ENCODE measurements around the gene HLA-DMB. TPM values are rescaled to one million over a fixed set of nuclear protein-coding genes. Genes with fewer than 3 reads are reported as not detected.

The HLA-DMB gene
- total RNA-seq, 1 donor from 2014 or later: 1.1 TPM

GRCh38 chr6:32938494-32938893, 2.3 kb downstream of the HLA-DMB start:
- no peaks in the 10 kb centered on the region for H3K9me3 Mint-ChIP-seq (ENCODE audit: low read depth)
- H3K27ac Mint-ChIP-seq: no peak overlapping the region
- H3K36me3 Mint-ChIP-seq (ENCODE audit: insufficient read depth): no peaks in the 10 kb centered on the region
- H3K27me3 Mint-ChIP-seq: peaks cover 58% of the 10 kb centered on the region
- no peak for TF ChIP-seq CTCF (IDR thresholded peaks at IDR 0.05; ENCODE audit: unreplicated experiment)
- no peak for DNase-seq (ENCODE audit: low spot score, unreplicated experiment)
- H3K4me3 Mint-ChIP-seq (ENCODE audit: low read depth): no peak overlapping the region
- peaks cover 1% of the 10 kb centered on the region for H3K4me1 Mint-ChIP-seq (ENCODE audit: low read depth)

DNA sequence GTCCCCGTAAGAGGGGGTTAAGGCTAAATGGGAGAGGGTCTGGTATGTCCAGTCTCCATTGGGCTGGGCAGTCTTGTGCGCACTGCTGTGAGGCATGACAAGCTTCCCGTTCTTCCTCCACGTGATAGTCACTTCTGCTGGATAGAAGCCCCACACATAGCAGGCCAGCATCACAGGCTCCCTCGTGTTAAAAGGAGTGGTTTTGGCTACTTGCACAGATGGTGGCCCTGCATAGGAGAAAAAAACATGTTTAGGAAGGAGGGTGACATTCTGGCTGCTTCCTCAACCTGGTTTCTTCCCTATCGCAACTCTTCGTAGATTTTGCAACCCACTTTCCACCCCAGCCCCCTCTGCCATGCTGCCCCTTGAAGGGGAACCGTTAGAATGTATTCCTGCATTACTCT, 3.6 kb downstream of the HLA-DMB start:
- H3K4me1 Mint-ChIP-seq (ENCODE audit: low read depth): peaks cover 1% of the 10 kb centered on the region
- H3K27me3 Mint-ChIP-seq: peaks cover 59% of the 10 kb centered on the region
- H3K27ac Mint-ChIP-seq: no peak overlapping the region
- no peaks in the 10 kb centered on the region for H3K9me3 Mint-ChIP-seq (ENCODE audit: low read depth)
- H3K4me3 Mint-ChIP-seq (ENCODE audit: low read depth): no peak overlapping the region
- DNase-seq (ENCODE audit: low spot score, unreplicated experiment): no peak
- TF ChIP-seq CTCF (IDR thresholded peaks at IDR 0.05; ENCODE audit: unreplicated experiment): no peak
- H3K36me3 Mint-ChIP-seq (ENCODE audit: insufficient read depth): no peaks in the 10 kb centered on the region

DNA sequence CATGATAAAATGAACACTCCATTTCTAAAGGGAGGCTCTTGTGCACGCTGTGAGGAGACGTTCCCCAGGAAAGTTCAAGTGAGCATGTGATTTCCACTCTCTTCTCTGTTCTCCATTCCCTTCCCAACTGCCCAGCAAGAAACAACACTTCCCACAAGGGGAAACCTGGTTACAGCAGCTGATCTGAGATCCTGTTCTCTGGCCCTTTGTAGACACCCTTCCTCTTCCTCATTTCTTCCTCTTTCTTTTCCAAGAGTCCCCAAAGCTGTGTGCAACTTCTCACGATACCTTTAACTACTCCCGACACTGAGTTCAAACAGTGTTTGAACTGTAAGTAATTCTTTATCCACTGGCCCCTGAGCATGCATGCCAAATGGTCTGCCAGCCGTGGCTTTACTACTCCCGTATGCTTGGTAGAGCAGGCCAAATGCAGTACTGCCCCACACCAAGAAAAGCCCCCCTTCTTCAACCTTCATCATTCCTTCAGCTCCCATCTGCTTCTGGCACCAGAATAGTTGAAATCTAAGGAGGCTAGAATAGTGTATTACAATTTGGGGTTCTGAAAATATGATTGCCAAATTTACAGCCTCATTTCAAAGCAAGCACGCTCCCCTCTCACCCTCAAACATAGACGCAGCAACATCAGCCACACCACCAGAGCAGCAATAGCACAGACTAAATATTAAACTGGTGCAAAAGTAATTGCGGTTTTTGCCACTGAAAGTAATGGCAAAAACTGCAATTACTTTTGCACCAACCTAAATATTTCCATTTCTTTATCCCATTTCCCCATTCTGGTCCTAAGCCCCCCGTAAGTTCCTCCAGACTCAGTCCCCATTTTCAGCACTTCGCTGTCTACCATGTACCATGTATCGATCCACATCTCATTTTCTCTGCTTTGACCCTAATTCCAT, 4.3 kb downstream of the HLA-DMB start:
- Mint-ChIP-seq H3K9me3 (ENCODE audit: low read depth) (no peaks in the 10 kb centered on the region), H3K36me3 (ENCODE audit: insufficient read depth) (no peaks in the 10 kb centered on the region), H3K27ac (peak overlapping the region; percentile 65), H3K4me3 (ENCODE audit: low read depth) (no peak overlapping the region), H3K4me1 (ENCODE audit: low read depth) (peaks cover 1% of the 10 kb centered on the region), H3K27me3 (peaks cover 63% of the 10 kb centered on the region)
- no peak for TF ChIP-seq CTCF (IDR thresholded peaks at IDR 0.05; ENCODE audit: unreplicated experiment)
- no peak for DNase-seq (ENCODE audit: low spot score, unreplicated experiment)

DNA sequence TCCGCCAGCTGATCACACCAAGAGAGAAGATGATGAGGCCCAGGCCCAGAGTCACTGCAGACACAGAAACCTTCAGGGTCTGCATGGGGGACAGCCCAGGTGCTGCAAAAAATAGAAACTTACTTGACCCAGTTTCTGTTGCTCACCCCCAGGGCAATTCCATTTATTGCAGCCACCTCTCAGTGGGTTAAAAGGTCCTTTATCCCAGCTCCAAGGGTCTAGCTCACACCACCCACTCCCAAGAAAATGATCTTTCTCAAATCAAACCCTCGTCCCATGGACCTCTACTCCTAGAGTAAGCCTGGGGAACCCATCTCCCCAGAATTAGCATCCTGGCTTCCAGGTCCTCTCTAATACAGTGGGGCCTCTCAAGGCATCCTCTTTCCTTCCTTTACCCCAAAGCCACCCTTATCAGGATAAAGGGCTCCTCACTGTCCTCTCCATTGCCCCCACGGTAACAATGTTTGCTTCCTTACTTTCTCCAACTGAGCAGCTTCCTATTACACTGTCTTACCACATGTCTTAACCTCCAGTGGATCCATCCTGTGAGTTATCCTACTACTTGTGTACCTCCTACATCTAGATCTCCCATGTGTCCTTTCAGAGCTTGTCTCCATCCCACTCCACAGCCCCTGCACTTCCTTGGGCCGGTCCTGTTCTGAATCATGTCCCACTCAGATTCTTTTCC, 5.1 kb downstream of the HLA-DMB start:
- no peak for TF ChIP-seq CTCF (IDR thresholded peaks at IDR 0.05; ENCODE audit: unreplicated experiment)
- Mint-ChIP-seq H3K36me3 (ENCODE audit: insufficient read depth) (no peaks in the 10 kb centered on the region), H3K27me3 (peaks cover 70% of the 10 kb centered on the region), H3K27ac (no peak overlapping the region), H3K4me3 (ENCODE audit: low read depth) (no peak overlapping the region), H3K4me1 (ENCODE audit: low read depth) (no peaks in the 10 kb centered on the region), H3K9me3 (ENCODE audit: low read depth) (no peaks in the 10 kb centered on the region)
- no peak for DNase-seq (ENCODE audit: low spot score, unreplicated experiment)

DNA sequence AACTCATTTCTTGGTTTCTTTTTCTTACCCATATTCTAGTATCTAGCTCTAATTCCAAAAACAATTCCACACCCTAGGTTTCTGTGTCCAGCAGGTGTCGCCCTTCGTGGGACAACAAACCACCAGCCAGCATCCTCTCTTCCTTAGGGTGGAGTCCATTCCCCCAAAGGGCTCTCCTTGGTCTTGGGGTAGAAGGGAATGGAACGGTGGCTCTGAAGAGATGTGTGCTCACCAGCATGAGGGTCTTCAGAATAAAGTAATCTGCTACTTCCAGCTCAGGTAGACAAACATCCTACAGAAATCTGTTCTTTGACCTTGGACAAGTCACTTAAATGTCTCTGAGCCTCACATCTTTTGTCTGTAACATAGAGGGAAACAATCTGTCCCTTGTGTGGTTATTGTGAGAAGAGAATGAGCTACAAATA, 7.2 kb downstream of the HLA-DMB start:
- no peak overlapping the region for H3K27ac Mint-ChIP-seq
- TF ChIP-seq CTCF (IDR thresholded peaks at IDR 0.05; ENCODE audit: unreplicated experiment): peak; percentile 81
- H3K4me3 Mint-ChIP-seq (ENCODE audit: low read depth): no peak overlapping the region
- H3K9me3 Mint-ChIP-seq (ENCODE audit: low read depth): no peaks in the 10 kb centered on the region
- no peaks in the 10 kb centered on the region for H3K36me3 Mint-ChIP-seq (ENCODE audit: insufficient read depth)
- peaks cover 81% of the 10 kb centered on the region for H3K27me3 Mint-ChIP-seq
- peak; percentile 45 for DNase-seq (ENCODE audit: low spot score, unreplicated experiment)
- H3K4me1 Mint-ChIP-seq (ENCODE audit: low read depth): no peaks in the 10 kb centered on the region
